ENCODE measurements around the gene PRSS53. TPM values are rescaled to one million over a fixed set of nuclear protein-coding genes. Genes with fewer than 3 reads are reported as not detected.

The PRSS53 gene
- polyA plus RNA-seq, 1 of the 3 experiments (the other 2 are of a cell fraction) = 3.1 TPM

GRCh38 chr16:31132303-31132979 is 43.7 kb upstream of the PRSS53 start:
- Histone ChIP-seq H3K4me2 (no peak overlapping the region), H3K4me3 (ENCODE audit: low read depth in 2 of 2, low read length in 1 of 2) (no peak overlapping the region), H3K79me2 (ENCODE audit: insufficient read depth) (no peaks in the 10 kb centered on the region), H3K36me3 (replicated peaks in 1 of 2; ENCODE audit: control insufficient read depth in 1 of 2, insufficient read depth in 2 of 2, low read length in 1 of 2) (peaks cover 0 to 13% of the 10 kb centered on the region in 2 experiments), H2AFZ (ENCODE audit: low read depth) (no peak overlapping the region), H4K20me1 (ENCODE audit: insufficient read depth) (no peaks in the 10 kb centered on the region), H3K27ac (ENCODE audit: low read depth in 2 of 2, low read length in 1 of 2) (no peak overlapping the region), H3K9me3 (no peaks in the 10 kb centered on the region), H3K27me3 (ENCODE audit: insufficient read depth) (no peaks in the 10 kb centered on the region), H3K4me1 (ENCODE audit: control insufficient read depth in 1 of 2, insufficient read depth in 2 of 2, low read depth in 1 of 2, low read length in 1 of 2) (peaks cover 0 to 20% of the 10 kb centered on the region in 2 experiments; a peak in 1 of 4 replicates), H3K9me2 (no peaks in the 10 kb centered on the region), H3F3A (replicated peaks; ENCODE audit: insufficient read depth) (no peaks in the 10 kb centered on the region), H3K9ac (no peak overlapping the region)
- DNase-seq = no peak
- TF ChIP-seq USF1 (IDR thresholded peaks at IDR 0.05; ENCODE audit: borderline replicate concordance, low read depth) = no peak
- CTCF ChIA-PET = interaction anchor here (1.5 kb wide), 1 partner anchor 10 kb away, joined by 4 read pairs; no protein-coding TSS in a partner anchor
- WGBS (ENCODE audit: low lambda C conversion rate) = 92% methylated on average over 17 of the region's 20 CpGs
- POLR2A ChIA-PET = interaction anchor here (1.9 to 3.9 kb wide), 2 partner anchors 15 kb away, joined by 4 to 15 read pairs; partner anchors contain the start of gene KAT8

- no peaks in the 10 kb centered on the region for H3K27me3 ChIP-seq (ENCODE audit: insufficient read depth)
- H3K9me3 ChIP-seq = no peaks in the 10 kb centered on the region
- peaks cover 0 to 13% of the 10 kb centered on the region in 2 experiments for H3K36me3 ChIP-seq (replicated peaks in 1 of 2; ENCODE audit: control insufficient read depth in 1 of 2, insufficient read depth in 2 of 2, low read length in 1 of 2)
- no peak overlapping the region for H3K9ac ChIP-seq
- H3K27ac ChIP-seq (ENCODE audit: low read depth in 2 of 2, low read length in 1 of 2) = no peak overlapping the region
- no peak for DNase-seq
- H3K79me2 ChIP-seq (ENCODE audit: insufficient read depth) = no peaks in the 10 kb centered on the region
- H3F3A ChIP-seq (replicated peaks; ENCODE audit: insufficient read depth) = no peaks in the 10 kb centered on the region
- ChIA-PET CTCF (interaction anchor here (0.8 to 3.9 kb wide), 2 partner anchors 11 to 14 kb away, joined by 3 to 17 read pairs; partner anchors contain the start of gene KAT8), POLR2A (interaction anchor here (0.6 to 1.9 kb wide), 2 partner anchors 15 to 48 kb away, joined by 3 to 4 read pairs; partner anchors contain the start of genes FUS and KAT8)
- TF ChIP-seq GATA2 (CRISPR knock-in tag; IDR thresholded peaks at IDR 0.05) (no peak), CTCF (IDR thresholded peaks at IDR 0.05) (no peak), PBX3 (IDR thresholded peaks at IDR 0.05) (no peak), NRF1 (IDR thresholded peaks at IDR 0.05; ENCODE audit: low read depth, low read length) (no peak)
- no peak overlapping the region for H3K4me3 ChIP-seq (ENCODE audit: low read depth in 2 of 2, low read length in 1 of 2)
- no peak overlapping the region for H3K4me2 ChIP-seq
- H3K9me2 ChIP-seq = no peaks in the 10 kb centered on the region
- WGBS (ENCODE audit: low lambda C conversion rate) = 85% methylated on average over 4 of the region's 5 CpGs
- no peaks in the 10 kb centered on the region for H4K20me1 ChIP-seq (ENCODE audit: insufficient read depth)
- peaks cover 0 to 20% of the 10 kb centered on the region in 2 experiments; a peak in 1 of 4 replicates for H3K4me1 ChIP-seq (ENCODE audit: control insufficient read depth in 1 of 2, insufficient read depth in 2 of 2, low read depth in 1 of 2, low read length in 1 of 2)
- no peak overlapping the region for H2AFZ ChIP-seq (ENCODE audit: low read depth)
These were observed 43.1 kb upstream of the PRSS53 start for GRCh38 chr16:31131841-31132271.
